Astrocyte (in vitro differentiated cells and primary cell): ENCODE results near the gene ZCCHC24. TPM values are rescaled to one million over a fixed set of nuclear protein-coding genes. Genes with fewer than 3 reads are reported as not detected.

Experiments
- DNase-seq: peaks from one replicate; pipeline ENCODE4 v3.0.0-alpha.2; 2010; ENCODE audit warnings: low read depth
- FAIRE-seq: peaks from 2 replicates; lab custom pipeline; 2011; peaks lifted over from hg19 to GRCh38; lab: Jason Lieb, UNC
- H2AFZ ChIP-seq: 2 replicates; pipeline ENCODE4 v1.6.0; 2012; ENCODE audit warnings: low read depth, low read length, inconsistent platforms
- H3K27ac ChIP-seq: 2 replicates; pipeline ENCODE4 v1.5.1; 2011; ENCODE audit warnings: low read depth, low read length, inconsistent platforms
- H3K27me3 ChIP-seq: 2 replicates; pipeline ENCODE4 v1.6.0; 2011; ENCODE audit warnings: low read length, inconsistent platforms; ENCODE audit not compliant: insufficient read depth
- H3K36me3 ChIP-seq: 2 replicates; pipeline ENCODE4 v1.5.1; 2011; ENCODE audit warnings: low read length, inconsistent platforms; ENCODE audit not compliant: insufficient read depth
- H3K4me1 ChIP-seq: 2 replicates; pipeline ENCODE4 v1.5.1; 2011; ENCODE audit warnings: low read length, inconsistent platforms; ENCODE audit not compliant: insufficient read depth
- H3K4me2 ChIP-seq: 2 replicates; pipeline ENCODE4 v1.6.0; 2012; ENCODE audit warnings: low read length, inconsistent platforms
- H3K4me3 ChIP-seq: 2 replicates; pipeline ENCODE4 v1.5.1; 2011; ENCODE audit warnings: low read depth, mild to moderate bottlenecking, low read length, inconsistent platforms; ENCODE audit not compliant: insufficient read depth
- H3K79me2 ChIP-seq: 2 replicates; pipeline ENCODE4 v1.6.0; 2012; ENCODE audit warnings: mild to moderate bottlenecking, low read length, inconsistent platforms; ENCODE audit not compliant: insufficient read depth
- H3K9ac ChIP-seq: 2 replicates; pipeline ENCODE4 v1.6.0; 2012; ENCODE audit warnings: mild to moderate bottlenecking, low read length, inconsistent platforms
- H3K9me3 ChIP-seq: 2 replicates; pipeline ENCODE4 v1.5.1; 2012; ENCODE audit warnings: low read depth, mild to moderate bottlenecking, low read length, inconsistent platforms; ENCODE audit not compliant: insufficient read depth
- H4K20me1 ChIP-seq: 2 replicates; pipeline ENCODE4 v1.6.0; 2012; ENCODE audit warnings: low read length, inconsistent platforms; ENCODE audit not compliant: insufficient read depth
- H3K27ac Mint-ChIP-seq: one replicate; pipeline ENCODE4 v1.8.0; 2021; ENCODE audit warnings: mild to moderate bottlenecking, mixed read lengths; ENCODE audit not compliant: unreplicated experiment
- H3K27me3 Mint-ChIP-seq: one replicate; pipeline ENCODE4 v1.8.0; 2021; ENCODE audit warnings: low read depth, mixed read lengths; ENCODE audit not compliant: unreplicated experiment
- H3K36me3 Mint-ChIP-seq: one replicate; pipeline ENCODE4 v1.8.0; 2021; ENCODE audit warnings: low read depth, mixed read lengths; ENCODE audit not compliant: unreplicated experiment
- H3K4me1 Mint-ChIP-seq: one replicate; pipeline ENCODE4 v1.8.0; 2021; ENCODE audit warnings: low read depth, mixed read lengths; ENCODE audit not compliant: unreplicated experiment
- H3K4me3 Mint-ChIP-seq: one replicate; pipeline ENCODE4 v1.8.0; 2021; ENCODE audit warnings: mild to moderate bottlenecking, moderate library complexity, mixed read lengths; ENCODE audit not compliant: unreplicated experiment
- H3K9me3 Mint-ChIP-seq: one replicate; pipeline ENCODE4 v1.8.0; 2021; ENCODE audit warnings: mild to moderate bottlenecking, mixed read lengths; ENCODE audit not compliant: unreplicated experiment
- EZH2 ChIP-seq: IDR thresholded peaks from 2 replicates; pipeline ENCODE4 v1.6.1; 2012; ENCODE audit warnings: mild to moderate bottlenecking, low read length, inconsistent platforms; ENCODE audit not compliant: insufficient read depth
- total RNA-seq: library from RNA; stranded (reverse); gene quantifications from 2 replicates; pipeline ENCODE4 v1.2.1, GENCODE V29; 2021
- TF ChIP-seq, protein P1 (sequence below): IDR thresholded peaks from 2 replicates; pipeline ENCODE4 v1.5.1; 2011; ENCODE audit warnings: low read depth, mild to moderate bottlenecking, inconsistent platforms, low read length, moderate library complexity; ENCODE audit not compliant: insufficient read depth

ZCCHC24 gene
- total RNA-seq, 1 donor from 2014 or later: 21.4 TPM

DNA sequence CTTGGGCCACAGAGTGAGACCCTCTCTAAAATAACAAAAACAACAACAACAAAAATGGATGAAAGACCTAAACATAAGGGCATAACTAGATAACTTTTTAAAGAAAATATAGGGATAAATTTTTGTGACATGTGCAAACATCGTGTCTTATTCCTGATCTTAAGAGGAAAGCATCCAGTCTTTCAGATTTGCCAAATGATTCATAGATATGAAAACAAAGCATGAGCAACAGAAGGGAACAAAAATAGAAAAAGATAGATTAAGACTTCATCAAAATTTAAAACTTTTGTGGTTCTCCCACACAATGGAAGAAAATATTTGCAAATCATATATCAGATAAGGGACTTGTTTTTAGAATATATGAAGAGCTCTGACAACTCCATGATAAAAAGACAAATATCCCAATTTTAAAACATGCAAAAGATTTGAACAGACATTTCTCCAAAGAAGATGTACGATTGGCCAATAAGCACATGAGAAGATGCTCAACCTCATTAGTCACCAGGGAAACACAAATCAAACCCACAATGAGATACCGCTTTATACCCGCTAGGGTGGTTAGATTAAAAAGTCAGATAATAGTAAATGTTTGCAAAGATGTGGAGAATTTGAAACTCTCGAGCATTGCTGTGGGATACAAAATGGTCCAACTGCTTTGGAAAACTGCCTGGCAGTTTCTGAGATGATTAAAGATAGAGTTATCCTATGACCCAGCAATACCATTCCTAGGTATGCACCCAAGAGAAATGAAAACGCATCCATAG, 77.8 kb downstream of the ZCCHC24 start:
- H4K20me1 ChIP-seq: no peaks in the 10 kb centered on the region
- H3K79me2 ChIP-seq: no peaks in the 10 kb centered on the region
- H3K4me2 ChIP-seq: peak overlapping the region; percentile 32
- H2AFZ ChIP-seq: no peak overlapping the region
- H3K4me3 ChIP-seq: no peak overlapping the region
- no peaks in the 10 kb centered on the region for H3K36me3 ChIP-seq
- Mint-ChIP-seq H3K4me1 (no peaks in the 10 kb centered on the region), H3K4me3 (no peak overlapping the region), H3K27me3 (peaks cover 3% of the 10 kb centered on the region), H3K27ac (no peak overlapping the region), H3K36me3 (no peaks in the 10 kb centered on the region), H3K9me3 (peaks cover 2% of the 10 kb centered on the region)
- peak overlapping the region; percentile 21 for H3K27ac ChIP-seq
- TF ChIP-seq EZH2: no peak
- TF ChIP-seq, protein P1, sequence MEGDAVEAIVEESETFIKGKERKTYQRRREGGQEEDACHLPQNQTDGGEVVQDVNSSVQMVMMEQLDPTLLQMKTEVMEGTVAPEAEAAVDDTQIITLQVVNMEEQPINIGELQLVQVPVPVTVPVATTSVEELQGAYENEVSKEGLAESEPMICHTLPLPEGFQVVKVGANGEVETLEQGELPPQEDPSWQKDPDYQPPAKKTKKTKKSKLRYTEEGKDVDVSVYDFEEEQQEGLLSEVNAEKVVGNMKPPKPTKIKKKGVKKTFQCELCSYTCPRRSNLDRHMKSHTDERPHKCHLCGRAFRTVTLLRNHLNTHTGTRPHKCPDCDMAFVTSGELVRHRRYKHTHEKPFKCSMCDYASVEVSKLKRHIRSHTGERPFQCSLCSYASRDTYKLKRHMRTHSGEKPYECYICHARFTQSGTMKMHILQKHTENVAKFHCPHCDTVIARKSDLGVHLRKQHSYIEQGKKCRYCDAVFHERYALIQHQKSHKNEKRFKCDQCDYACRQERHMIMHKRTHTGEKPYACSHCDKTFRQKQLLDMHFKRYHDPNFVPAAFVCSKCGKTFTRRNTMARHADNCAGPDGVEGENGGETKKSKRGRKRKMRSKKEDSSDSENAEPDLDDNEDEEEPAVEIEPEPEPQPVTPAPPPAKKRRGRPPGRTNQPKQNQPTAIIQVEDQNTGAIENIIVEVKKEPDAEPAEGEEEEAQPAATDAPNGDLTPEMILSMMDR: no peak
- H3K9me3 ChIP-seq: peaks cover 3% of the 10 kb centered on the region
- DNase-seq (peak; percentile 82), FAIRE-seq (peak; percentile 88)
- H3K9ac ChIP-seq: no peak overlapping the region
- peaks cover 3% of the 10 kb centered on the region for H3K4me1 ChIP-seq
- H3K27me3 ChIP-seq: no peaks in the 10 kb centered on the region

DNA sequence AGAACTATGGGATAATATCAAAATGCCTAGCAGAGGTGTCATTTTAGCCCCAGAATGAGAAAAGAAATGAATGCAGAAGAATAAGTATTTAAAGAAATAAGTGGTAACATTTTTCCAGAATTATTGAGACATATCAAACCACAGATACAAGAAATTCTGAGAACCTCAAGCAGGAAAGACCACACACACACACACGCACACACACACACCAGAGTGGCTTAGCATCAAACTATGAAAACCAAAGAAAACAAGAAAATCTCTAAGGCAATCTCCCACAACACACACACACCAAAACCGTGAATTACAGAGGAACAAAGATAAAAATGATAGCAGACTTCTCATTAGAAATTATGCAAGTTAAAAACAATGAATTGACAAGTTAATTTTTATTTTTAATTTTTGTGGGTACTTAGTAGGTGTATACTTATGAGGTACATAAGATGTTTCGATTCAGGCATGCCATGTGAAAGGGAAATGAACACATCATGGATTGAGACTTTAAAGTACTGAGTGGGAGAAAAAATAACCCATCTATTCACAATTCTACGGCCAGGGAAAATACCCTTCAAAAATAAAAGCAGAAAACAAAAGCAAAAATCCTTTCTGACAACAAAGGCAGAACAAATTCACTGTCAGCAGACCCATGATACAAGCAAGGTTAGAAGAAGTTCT, 83.6 kb downstream of the ZCCHC24 start:
- Mint-ChIP-seq H3K36me3 (peaks cover 3% of the 10 kb centered on the region), H3K4me3 (no peak overlapping the region), H3K27me3 (no peaks in the 10 kb centered on the region), H3K4me1 (no peaks in the 10 kb centered on the region), H3K9me3 (peaks cover 2% of the 10 kb centered on the region), H3K27ac (no peak overlapping the region)
- TF ChIP-seq, protein P1: no peak
- TF ChIP-seq EZH2: no peak
- Histone ChIP-seq H3K4me3 (no peak overlapping the region), H3K4me2 (no peak overlapping the region), H3K4me1 (no peaks in the 10 kb centered on the region), H3K9me3 (no peaks in the 10 kb centered on the region), H2AFZ (no peak overlapping the region), H3K27me3 (no peaks in the 10 kb centered on the region), H3K36me3 (no peaks in the 10 kb centered on the region), H3K9ac (no peak overlapping the region), H3K79me2 (no peaks in the 10 kb centered on the region), H4K20me1 (no peaks in the 10 kb centered on the region), H3K27ac (no peak overlapping the region)
- no peak for DNase-seq
- no peak for FAIRE-seq
